NCI-H2171 treated with DMSO at 0.1 percent for 48 hours (cell line): ENCODE measurements around the gene PPP1R1B.

Experiments used
- DNase-seq: peaks from one replicate; lab custom pipeline; 2025; lab: John Stamatoyannopoulos, UW

PPP1R1B gene

GRCh38 chr17:39633570-39634183 lies 6.9 kb downstream of the PPP1R1B start:
- no peak for DNase-seq

GRCh38 chr17:39634384-39634871 lies 7.7 kb downstream of the PPP1R1B start:
- DNase-seq: peak; percentile 50

GRCh38 chr17:39635614-39636176 lies 8.9 kb downstream of the PPP1R1B start:
- DNase-seq: no peak

GRCh38 chr17:39636587-39636926 lies 9.8 kb downstream of the PPP1R1B start:
- DNase-seq: no peak

- DNase-seq: peak; percentile 78
Observed at GRCh38 chr17:39636927-39637736, 10.4 kb downstream of the PPP1R1B start, which contains the start of gene STARD3. TSS of gene STARD3 (plus strand) at chr17:39637144. CDS start at chr17:39653532, 16,388 bp downstream.

- DNase-seq: no peak
Observed at GRCh38 chr17:39638317-39638716, 11.6 kb downstream of the PPP1R1B start.

GRCh38 chr17:39639043-39639442 lies 12.3 kb downstream of the PPP1R1B start:
- no peak for DNase-seq

- no peak for DNase-seq
Observed at GRCh38 chr17:39639566-39640458, 13.1 kb downstream of the PPP1R1B start.

- no peak for DNase-seq
Observed at GRCh38 chr17:39640591-39641031, 13.9 kb downstream of the PPP1R1B start.

GRCh38 chr17:39641097-39641496 lies 14.3 kb downstream of the PPP1R1B start:
- DNase-seq: no peak

GRCh38 chr17:39641883-39642282 lies 15.1 kb downstream of the PPP1R1B start:
- DNase-seq: no peak

GRCh38 chr17:39642291-39643074 lies 15.7 kb downstream of the PPP1R1B start:
- DNase-seq: no peak

GRCh38 chr17:39643271-39643670 lies 16.5 kb downstream of the PPP1R1B start:
- DNase-seq: no peak

GRCh38 chr17:39647256-39647655 lies 20.5 kb downstream of the PPP1R1B start:
- DNase-seq: no peak

GRCh38 chr17:39648616-39649366 lies 22.0 kb downstream of the PPP1R1B start:
- no peak for DNase-seq

- DNase-seq: no peak
Observed at GRCh38 chr17:39650121-39650579, 23.4 kb downstream of the PPP1R1B start.

- no peak for DNase-seq
Observed at GRCh38 chr17:39651923-39652586, 25.3 kb downstream of the PPP1R1B start.

- DNase-seq: no peak
Observed at GRCh38 chr17:39652587-39653315, 26.0 kb downstream of the PPP1R1B start.

- no peak for DNase-seq
Observed at GRCh38 chr17:39653316-39653661, 26.5 kb downstream of the PPP1R1B start.
